HG02852 (cell line): ENCODE measurements around the gene TM7SF3.

Experiments
- ATAC-seq: cut with Tn5 transposase; IDR thresholded peaks from one replicate; pipeline ENCODE4 v1.9.1; 2021; ENCODE audit warnings: mild to moderate bottlenecking, moderate library complexity; ENCODE audit not compliant: unreplicated experiment

The TM7SF3 gene

DNA sequence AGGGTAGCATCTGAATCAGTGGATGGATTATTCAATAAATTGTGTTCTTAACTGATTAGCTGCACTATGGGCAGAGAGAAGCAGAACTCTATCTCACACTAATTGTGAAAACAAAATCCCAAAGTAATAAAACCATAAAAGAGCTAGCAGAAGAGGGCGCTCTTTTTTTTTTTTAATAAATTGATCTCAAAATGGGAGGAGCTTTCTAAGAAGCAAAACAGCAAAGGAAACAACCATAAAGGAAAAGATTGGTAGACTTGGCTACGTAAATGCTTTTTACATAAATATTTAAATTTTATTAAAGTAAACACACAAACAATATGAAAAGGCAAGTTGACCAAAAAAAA is 1.5 kb upstream of the TM7SF3 start:
- ATAC-seq = no peak

DNA sequence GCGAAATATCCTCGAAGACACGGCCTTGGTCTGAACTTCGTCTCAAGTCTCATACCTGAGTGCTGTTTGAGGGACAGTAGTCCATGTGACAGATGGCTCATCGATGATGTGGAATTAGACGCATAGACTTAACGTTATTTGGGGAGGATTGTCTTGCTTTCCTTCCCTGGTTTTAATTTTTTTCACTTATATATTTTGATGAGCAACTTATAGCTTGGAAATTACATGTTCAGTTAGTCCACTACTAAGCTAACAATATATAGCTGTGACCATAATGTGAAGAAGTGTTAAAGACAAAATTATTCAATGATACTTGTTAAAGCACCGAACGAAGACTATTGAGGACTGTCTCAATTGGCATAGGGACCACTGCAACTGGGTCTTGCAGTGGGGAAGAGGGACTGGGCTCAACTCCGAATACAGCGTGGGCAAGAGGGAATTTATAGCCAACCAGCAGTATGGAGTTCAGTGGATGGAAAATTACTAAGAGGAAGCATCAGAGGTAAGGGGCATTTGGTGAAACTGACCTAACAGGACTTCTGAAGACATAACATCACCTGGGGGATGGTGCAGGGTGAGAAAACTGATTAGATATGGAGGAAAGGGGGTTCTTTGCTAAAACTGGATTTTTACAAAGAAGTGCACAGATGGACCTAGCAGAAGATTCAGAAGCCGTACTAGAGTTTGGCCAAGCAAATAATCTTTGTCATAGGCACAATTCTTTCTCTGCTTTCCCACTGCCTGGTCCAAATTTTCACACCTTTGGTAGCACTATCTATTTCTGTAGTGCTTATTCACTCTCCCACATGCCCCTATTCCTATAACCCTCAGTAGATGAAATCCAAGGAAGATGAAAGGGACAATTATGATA is 910 bp upstream of the TM7SF3 start:
- ATAC-seq = no peak

DNA sequence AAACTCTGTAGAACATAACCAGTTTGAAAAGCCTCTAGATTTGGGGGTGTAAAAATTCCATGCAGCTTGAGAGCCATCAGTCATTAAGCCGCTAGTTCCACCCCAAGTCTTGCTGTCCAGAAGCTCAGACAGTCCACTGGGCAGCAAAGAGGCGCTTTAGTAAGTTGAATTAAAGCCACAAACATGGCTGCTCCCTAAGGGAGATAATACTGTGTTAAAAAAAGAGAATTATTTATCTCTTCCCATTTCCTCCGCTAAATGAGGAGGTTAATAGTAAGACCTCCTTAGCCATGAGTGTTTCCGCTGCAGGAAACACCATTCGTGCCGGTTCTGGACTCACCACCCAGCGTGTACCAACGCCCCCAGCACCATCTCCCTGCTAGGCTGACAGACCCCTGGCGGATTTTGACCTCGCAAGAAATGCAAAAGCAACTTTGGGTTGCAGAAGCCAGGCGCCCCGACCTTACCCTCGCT is 536 bp downstream of the TM7SF3 start:
- peak; percentile 29 for ATAC-seq

DNA sequence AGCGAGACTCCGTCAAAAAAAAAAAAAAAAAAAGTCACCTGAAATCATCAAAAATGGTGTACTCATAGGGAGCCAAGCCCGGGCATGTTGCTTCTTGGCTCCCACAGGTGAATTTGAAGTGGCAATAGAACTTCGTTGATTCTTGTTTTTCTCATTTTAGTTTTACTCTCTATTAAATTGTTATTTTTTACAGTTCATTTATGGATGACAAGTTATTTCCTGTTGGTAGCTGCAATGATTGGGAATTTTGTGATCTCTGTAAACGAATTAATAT is 1.3 kb downstream of the TM7SF3 start:
- ATAC-seq = no peak

DNA sequence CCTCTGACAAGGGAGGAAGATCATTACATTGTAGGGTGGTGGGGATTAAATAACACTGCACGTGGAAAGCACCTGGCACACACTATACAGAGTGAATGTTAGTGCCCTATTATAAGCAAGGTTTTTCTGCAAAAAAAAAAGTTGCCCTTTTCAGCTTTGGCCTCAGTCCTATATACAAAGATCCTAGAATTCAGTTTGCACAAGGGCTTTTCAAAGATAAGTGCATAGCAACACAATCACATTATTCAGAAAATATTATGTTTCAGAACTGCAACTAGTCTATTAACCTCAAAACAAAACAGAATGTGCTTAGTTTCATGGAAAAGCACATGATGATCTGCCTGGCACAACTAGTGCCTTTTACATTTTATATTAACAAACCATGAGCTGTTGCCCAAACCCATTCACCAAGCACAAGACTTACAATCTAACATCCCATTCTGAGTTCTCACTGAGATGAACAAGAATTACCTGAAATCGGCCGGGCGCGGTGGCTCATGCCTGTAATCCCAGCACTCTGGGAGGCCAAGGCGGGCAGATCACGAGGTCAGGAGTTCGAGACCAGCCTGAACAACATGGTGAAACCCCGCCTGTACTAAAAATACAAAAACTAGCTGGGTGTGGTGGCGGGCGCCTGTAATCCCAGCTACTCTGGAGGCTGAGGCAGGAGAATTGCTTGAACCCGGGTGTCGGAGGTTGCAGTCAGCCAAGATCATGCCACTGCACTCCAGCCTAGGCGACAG is 1.8 kb downstream of the TM7SF3 start:
- no peak for ATAC-seq

DNA sequence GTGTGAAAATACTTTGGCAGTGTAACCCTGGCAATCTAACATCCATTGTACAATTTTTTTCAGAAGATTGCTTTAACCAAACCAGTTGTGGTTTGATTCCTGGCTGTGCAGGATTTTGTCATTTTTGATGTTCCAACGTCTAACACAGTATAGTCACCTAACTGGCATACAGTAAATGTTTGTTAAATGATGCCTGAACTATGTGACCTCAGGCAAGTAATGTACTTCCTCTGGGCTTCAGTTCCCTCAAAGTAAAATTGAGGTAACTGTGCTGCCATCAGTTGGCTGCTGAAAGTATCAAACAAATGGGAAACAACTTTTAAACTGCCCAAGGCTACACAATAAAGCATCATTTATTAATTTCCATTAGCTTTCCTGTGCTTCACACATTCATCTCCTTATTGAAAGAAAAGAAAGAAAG is 4.3 kb downstream of the TM7SF3 start:
- ATAC-seq = no peak

DNA sequence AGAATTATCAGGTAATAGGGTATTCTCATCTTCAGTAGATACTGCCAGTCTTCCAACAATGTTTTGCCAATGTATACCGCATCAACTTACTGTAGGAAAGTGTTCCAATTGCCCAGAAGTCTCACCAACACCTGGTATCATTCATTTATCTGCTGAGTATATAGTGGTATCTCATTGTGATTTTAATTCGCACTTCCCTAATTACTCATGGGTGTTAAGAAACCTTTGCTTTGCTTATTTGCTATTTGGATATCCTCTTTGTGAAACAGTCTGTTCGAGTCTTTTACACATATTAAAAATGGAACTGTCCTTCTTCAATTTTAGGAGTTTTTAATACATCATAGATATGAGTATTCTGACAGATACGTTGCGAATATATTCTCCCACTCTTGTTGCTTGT is 6.1 kb downstream of the TM7SF3 start:
- no peak for ATAC-seq

DNA sequence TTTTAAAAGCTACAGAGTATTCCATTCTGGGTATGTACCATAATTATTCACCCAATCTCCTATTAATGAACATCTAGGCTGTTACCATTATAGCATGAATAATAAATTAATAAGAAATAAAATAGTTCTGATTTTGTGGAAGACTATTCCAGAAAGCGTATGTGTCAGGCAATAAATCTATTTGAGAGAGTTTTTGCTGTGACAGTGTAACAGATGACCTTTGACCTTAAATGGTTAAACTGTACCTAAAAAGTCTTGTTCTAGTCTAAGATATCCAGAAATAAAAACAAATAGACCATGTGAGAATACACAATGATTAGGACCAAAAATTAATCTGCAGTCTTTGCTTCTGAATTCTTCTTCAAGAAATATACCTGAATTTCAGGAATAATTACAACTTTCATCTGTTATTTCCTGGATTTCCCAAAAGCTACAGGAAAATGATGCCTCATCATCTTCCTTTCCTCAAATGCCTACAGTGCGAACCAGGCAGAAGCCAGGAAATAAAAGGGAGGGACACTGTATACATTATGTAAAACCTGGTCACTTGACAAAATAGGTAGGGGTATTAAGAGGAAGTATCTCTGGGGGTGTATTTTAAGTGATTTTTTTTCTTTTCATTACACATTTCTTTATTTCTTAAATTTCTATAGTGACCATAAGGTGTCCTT is 7.3 kb downstream of the TM7SF3 start:
- ATAC-seq = no peak

DNA sequence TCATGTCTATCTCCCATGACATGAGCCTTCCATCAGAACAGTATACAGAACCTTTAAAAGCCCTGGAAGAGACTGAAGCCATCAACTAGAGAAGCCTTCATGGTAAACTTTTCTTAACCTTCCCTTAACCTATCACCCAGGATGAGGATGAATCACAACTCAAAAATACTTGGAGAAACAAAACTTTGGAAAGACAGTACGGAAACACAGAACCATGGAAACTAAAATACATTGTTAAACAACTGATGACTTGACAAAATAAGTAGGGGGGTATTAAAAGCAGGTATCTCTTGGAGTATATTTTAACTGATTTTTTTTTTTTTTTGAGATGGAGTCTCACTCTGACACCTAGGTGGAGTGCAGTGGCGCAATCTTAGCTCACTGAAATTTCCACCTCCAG is 8.7 kb downstream of the TM7SF3 start:
- no peak for ATAC-seq

DNA sequence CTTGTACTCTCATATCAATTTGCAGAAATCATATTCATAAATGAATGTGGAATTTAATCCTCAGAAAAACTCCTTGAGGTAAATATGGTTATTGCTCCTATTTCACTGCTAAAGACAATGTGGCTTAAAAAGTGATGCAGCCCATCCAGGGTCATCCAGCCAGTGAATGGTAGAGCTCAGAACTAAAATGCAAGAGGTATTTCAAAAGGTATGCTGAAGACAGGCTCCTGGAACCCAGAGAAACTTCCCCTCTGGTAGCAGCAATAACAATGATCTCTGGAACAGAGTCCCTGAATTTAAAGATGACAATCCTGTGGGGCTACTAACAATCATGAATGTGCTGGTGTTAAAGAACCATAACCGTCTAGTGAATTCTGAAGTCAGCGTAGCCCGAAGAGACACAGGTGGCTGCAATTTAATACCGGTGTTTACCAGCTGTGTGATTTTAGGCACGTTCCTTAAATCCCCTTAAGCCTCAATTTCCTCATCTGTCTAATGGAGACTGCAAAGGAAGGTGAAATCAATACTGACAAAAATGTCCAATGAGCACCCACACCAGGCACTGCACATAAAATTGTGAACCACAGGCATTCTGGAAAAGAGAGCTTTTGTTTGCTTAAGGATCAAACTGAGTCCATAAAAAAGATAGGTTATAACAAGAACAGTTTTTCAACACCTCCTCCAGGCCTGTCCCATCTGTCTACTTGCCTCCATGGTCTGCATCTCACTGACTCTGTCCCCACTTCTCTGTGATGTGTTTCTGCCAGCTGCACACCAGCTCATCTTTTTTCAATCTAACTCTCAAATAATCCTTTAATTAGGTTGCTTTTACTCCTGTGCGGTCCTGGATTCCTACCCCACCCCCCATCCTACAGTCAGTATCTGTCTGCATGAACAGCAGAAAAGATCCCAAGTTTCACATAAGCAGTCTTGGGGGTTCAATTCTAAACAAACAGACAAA is 10.5 kb downstream of the TM7SF3 start:
- no peak for ATAC-seq

DNA sequence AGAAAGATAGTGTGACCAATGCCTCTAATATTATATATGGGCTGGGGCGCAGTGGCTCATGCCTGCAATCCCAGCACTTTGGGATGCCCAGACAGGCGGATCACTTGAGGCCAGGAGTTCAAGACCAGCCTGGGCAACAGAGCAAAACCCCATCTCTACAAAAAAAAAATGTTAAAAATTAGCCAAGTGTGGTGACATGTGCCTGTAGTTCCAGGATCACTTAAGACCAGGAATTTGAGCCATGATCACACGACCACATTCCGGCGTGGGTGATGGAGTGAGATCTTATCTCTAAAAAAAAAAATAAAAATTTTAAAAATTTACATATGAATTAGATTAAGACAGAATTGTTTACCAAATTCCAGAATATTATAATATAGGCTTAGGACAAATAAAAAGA is 12.0 kb downstream of the TM7SF3 start:
- no peak for ATAC-seq

DNA sequence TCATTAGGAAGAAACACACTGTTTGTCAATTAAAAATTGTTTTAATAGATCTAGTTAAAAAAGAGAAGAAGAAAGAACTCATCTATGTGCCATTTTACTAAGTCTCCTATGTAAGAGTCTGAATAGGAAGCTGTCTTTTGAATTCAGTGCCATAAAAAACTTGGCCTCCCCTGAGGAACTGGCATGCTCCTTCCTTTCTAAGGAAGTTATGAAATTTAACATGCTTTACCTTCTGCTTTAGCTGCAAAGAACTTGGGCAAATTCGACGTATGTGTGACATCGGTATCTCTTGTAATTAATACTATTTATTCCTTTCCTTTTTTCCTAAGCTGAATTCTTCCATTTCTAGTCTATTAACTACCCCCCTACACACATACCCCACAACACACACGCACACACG is 12.5 kb downstream of the TM7SF3 start:
- no peak for ATAC-seq

DNA sequence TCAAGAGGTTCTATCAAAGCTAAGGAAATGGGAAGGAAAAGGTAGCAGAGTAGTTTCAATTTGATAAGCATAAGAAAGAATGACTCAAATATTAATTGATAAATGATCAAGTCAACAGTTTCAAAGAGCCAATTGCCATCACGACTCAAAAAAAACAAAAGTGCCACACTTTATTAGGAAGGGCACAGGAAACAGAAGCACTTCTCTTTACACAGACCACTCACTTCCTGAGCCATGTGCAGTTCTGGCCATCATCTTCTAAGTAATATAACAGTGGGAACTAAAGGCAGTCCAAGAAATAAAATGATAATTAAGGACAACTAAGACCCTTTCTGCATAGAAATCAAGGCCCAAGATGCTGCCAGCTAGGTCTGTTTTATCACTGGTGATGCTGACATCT is 13.2 kb downstream of the TM7SF3 start:
- ATAC-seq = no peak

DNA sequence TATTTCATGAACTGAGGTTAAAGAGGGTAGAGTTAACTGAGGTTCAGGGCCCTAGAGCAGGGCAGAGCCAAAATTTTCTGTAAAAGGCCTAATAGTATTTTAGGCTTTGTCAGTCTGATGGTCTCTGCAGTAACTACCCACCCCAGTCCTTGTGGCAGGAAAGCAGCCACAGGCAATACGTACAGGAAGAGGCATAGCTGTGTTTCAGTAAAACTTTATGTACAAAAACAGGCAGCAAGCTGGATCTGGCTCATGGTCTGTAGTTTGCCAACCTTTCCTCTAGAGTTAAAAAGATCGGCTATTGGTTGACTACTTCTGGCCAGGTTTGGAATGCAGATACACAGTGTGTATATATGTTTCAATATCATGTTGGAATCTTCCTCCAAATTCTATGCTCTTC is 17.2 kb downstream of the TM7SF3 start:
- no peak for ATAC-seq

DNA sequence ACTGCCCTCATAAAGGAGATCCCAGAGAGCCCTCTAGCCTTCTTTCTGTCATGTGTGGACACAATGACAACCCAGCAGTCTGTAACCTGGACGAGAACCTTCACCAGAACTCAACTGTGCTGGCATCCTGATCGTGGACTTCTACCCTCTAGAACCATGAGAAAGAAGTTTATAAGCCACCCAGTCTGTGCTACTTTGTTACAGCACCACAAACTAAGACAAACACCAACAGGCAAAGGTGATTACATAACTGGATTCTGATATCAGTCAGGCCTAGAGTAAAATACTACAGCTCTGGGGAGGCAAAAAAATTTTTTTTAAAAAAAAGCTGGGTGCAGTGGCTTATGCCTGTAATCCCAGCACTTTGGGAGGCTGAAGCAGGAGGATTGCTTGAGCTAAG is 18.5 kb downstream of the TM7SF3 start:
- no peak for ATAC-seq

DNA sequence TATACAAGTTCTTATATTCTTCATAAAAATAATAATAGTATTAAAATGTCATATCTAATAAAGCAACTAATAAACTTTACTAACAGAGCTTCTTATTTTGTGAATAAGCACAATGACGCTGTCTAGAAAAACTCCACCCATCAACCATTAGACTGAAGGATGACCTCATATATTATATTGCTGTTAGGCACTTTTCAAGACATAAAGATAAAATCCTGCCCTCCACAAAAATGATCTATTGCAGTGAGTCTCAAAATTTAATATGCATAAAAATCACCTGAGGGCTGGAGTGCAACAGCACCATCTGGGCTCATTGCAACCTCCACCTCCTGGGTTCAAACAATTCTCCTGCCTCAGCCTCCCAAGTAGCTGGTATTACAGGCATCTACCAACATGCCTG is 20.1 kb downstream of the TM7SF3 start:
- ATAC-seq = no peak

DNA sequence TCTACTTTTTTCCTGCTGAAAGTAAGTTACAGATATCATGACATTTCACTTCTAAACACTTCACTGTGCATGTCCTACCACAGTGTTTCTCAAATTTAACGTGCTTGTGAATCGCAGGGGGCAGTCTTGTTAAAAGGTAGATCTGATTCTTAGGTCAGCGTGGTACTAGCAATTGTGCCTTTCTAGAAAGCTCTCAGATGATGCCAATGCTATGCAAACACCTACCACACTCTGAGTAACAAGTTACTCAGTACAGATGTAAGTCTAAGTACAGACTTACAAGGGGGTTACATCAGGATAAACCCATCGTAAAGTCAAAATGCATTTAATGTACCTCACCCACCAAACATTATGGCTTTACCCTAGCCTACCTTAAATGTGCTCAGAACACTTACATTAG is 22.4 kb downstream of the TM7SF3 start:
- no peak for ATAC-seq

DNA sequence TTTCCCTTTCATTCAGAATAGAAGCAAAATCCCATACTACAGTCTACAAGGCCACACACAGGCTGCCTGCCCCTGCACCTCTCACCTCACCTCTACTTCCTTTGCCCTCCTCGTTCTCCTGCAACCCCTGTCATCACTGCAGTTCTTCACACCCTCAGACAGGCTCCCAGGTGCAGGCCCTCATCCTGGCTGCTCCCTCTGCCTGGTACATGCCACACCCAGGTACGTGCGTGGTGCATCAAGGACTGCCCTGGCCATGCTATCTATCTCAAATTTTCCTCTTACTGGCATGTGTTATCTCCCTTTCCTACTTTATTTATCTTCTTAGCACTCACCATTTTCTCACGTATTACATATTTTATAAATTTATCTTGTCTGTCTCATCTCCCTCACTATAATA is 24.3 kb downstream of the TM7SF3 start:
- no peak for ATAC-seq

DNA sequence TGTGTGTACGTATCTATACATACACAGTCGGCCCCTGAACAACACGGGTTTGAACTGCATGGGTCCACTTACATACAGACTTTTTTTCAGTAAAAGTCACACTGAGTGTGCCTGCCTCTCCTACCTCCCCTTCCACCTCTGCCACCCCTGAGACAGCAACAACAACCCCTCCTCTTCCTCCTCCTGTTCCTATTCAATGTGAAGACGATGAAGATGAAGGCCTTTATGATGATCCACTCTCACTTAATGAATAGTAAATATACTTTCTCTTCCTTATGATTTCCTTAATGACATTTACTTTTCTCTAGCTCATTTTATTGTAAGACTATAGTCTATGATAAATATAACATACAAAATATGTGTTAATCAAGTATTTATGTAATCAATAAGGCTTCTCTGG is 25.5 kb downstream of the TM7SF3 start:
- ATAC-seq = no peak

DNA sequence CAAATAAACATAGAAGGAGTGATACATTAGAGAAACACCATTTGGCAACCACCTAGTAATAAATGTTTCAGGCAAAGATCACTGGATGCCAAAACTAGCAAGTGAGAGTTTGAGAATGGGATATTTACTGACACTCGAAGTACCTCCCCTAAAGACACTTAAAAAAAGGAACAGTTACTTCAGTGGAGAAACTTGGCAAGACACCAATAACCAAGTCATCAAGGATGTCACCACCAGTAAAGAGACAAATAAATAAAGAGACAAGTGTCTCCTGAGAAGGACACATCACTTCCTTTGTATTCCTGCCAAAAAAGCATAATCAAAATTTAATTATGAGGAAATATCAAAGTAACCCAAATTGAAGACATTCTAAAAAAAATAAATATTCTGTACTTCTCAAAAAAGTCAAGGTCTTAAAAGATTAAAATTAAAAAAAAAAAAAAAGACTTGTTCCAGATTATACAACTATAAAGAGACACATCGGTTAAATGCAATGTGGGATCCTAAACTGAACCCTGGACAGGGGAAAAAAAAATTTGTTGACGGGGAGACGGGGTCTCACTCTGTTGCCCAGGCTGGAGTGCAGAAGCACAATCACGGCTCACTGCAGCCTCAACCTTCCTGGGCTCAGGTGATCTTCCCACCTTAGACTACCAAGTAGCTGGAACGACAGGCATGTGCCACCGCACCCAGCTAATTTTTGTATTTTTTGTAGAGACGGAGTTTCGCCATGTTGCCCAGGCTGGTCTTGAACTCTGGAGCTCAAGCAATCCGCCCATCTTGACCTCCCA is 26.4 kb downstream of the TM7SF3 start:
- ATAC-seq = no peak
